Measurements from ENCODE around the gene DHRS12.

Gene DHRS12

GRCh38 chr13:51724721-51725120, 79.2 kb downstream of the DHRS12 start:
- no peak for DNase-seq (ENCODE audit: low read depth)

DNA sequence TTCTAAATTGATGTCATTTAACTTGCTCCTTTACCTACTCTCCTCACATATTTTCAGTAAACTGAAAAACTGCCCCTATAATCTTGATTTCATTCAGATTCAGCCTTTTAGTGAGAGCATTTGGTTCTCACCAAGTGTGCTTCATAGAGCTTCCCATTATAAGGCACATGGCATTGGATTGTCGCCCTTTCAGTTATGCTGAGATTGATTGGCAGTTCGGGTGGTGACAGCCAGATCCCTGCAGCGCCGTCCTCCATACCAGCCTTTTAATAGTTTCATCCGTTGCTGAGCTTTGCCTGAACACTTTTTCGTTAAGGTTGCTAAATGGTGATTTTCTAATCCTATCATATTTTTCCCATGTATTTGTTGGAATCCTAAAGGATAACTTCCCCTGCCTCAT, 80.4 kb downstream of the DHRS12 start:
- DNase-seq (ENCODE audit: low read depth) = no peak

GRCh38 chr13:51721496-51721895, 82.5 kb downstream of the DHRS12 start:
- no peak for DNase-seq (ENCODE audit: low read depth)

- no peak for DNase-seq (ENCODE audit: low read depth)
Observed at GRCh38 chr13:51719394-51719793, 84.6 kb downstream of the DHRS12 start.
